ENCODE data around the gene ZNRD2.

- TF ChIP-seq, protein P1, sequence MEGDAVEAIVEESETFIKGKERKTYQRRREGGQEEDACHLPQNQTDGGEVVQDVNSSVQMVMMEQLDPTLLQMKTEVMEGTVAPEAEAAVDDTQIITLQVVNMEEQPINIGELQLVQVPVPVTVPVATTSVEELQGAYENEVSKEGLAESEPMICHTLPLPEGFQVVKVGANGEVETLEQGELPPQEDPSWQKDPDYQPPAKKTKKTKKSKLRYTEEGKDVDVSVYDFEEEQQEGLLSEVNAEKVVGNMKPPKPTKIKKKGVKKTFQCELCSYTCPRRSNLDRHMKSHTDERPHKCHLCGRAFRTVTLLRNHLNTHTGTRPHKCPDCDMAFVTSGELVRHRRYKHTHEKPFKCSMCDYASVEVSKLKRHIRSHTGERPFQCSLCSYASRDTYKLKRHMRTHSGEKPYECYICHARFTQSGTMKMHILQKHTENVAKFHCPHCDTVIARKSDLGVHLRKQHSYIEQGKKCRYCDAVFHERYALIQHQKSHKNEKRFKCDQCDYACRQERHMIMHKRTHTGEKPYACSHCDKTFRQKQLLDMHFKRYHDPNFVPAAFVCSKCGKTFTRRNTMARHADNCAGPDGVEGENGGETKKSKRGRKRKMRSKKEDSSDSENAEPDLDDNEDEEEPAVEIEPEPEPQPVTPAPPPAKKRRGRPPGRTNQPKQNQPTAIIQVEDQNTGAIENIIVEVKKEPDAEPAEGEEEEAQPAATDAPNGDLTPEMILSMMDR (IDR thresholded peaks at IDR 0.05; ENCODE audit: control extremely low read depth in 1 of 3, insufficient read depth in 1 of 3, low read depth in 1 of 3, low read length in 3 of 3), result peak in 2 of 3 experiments; percentile 10 to 23; a peak in 2 of 4 replicates
- TF ChIP-seq POLR2A (IDR thresholded peaks at IDR 0.05; ENCODE audit: control extremely low read depth in 1 of 2, low read depth in 2 of 2, low read length in 2 of 2) (peak in 1 of 2 experiments; percentile 49; a peak in 2 of 3 replicates), POLR2AphosphoS5 (IDR thresholded peaks at IDR 0.05; ENCODE audit: low read depth, low read length) (0 out of 2 replicates have a peak, but pooled peaks have one; percentile 23), SP1 (IDR thresholded peaks at IDR 0.05; ENCODE audit: low read depth, low read length) (no peak), CHD1 (IDR thresholded peaks at IDR 0.05; ENCODE audit: low read depth, low read length) (no peak), ATF2 (IDR thresholded peaks at IDR 0.05; ENCODE audit: low read length) (no peak)
Observed at GRCh38 chr11:65591939-65592857, 21.9 kb downstream of the ZNRD2 start.
